T1000 (cell line): ENCODE results near the gene NOC4L.
"Not testable (repeated sequence)": the region's sequence is repeated elsewhere in the genome, so short reads cannot be mapped to it uniquely, and the experiment has no call there.

Source experiments
- DNase-seq: peaks from one replicate; lab custom pipeline; 2025; ENCODE audit warnings: mixed read lengths; lab: John Stamatoyannopoulos, UW

Gene NOC4L

DNA sequence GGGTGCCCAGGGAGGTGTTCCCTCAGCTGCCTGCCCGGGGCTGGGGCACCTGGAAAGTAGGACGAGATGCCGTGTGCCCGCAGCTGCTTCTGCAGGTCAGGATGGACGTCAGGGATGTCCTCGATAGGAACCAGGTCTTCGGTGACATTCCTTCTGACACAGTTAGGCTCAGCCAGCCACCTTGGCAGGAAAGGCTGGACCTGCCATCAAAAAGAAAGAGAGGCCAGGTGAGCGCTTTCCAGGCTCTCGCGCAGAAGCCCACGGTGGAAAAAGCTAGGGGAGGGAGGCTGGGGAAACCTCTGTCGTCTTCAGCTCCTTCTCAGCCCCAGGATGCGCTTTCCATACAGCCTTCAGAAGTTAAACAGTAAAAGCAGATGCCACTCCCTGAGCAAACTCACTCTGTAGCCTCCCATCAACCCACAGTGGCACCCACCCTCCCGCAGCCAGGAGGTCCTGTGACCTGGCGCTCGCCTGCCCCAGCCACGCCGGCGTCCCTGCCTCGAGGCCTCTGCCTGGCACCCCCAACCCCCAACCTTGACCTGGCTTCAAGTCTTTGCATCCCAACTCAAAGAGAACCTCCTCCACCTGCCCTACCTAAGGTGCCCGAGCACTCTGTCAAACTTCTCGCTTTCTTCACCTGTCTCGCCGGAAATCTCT, 1.4 kb upstream of the NOC4L start:
- no peak for DNase-seq

DNA sequence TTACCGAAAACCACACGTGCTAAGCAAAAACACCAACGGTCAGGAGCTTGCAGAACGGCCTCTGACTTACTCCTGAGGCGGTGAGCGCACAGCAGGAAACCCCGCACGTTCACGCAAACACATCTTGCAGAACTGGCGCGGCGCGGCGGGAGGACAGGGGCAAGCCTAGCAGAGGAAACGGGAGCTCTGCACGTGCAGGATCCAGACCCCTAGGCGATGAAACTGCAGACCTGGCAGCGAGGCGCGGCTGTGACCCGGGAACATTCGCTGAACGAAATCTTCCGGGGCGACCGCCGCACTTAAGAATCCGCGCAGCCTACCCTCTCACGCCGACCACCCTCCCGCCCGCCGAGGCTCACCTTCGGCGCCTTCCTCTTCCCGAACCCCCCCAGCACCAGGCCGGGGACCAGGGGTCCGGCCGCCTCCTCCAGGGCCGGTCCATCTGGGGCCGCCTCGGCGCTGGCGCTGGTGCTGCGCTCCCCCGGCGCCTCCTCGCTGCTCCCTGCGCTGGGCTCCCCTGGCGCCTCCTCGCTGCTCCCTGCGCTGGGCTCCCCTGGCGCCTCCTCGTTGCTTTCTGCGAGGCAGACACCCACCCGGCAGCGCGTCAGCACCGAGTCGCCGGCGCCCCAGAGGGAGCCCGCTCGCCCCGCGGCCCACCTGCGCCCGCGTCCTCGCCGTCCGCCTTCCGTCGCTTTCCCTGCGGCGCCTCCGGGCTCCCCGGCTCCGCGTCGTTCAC, 753 bp upstream of the NOC4L start:
- DNase-seq: no peak

DNA sequence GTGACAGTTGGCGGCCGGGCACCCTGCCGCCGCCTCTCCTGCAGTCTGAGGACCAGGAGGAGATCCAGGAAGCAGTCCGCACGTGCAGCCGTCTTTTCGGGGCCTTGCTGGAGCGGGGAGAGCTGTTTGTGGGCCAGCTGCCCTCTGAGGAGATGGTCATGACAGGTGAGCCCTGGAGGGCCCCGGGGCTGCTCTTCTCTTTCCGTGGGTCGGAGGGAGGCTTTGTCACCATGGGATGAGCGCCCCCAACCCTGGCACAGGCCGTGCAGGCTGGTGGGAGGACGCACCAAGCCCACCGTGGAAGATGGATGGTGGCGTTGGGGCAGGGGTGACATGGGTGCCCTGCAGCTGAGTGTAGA, 532 bp downstream of the NOC4L start:
- DNase-seq: no peak

GRCh38 chr12:132145334-132145733, 1.1 kb downstream of the NOC4L start:
- DNase-seq: no peak

GRCh38 chr12:132146098-132146497, 1.8 kb downstream of the NOC4L start:
- no peak for DNase-seq

- no peak for DNase-seq
These were observed 2.6 kb downstream of the NOC4L start for GRCh38 chr12:132146772-132147422.

DNA sequence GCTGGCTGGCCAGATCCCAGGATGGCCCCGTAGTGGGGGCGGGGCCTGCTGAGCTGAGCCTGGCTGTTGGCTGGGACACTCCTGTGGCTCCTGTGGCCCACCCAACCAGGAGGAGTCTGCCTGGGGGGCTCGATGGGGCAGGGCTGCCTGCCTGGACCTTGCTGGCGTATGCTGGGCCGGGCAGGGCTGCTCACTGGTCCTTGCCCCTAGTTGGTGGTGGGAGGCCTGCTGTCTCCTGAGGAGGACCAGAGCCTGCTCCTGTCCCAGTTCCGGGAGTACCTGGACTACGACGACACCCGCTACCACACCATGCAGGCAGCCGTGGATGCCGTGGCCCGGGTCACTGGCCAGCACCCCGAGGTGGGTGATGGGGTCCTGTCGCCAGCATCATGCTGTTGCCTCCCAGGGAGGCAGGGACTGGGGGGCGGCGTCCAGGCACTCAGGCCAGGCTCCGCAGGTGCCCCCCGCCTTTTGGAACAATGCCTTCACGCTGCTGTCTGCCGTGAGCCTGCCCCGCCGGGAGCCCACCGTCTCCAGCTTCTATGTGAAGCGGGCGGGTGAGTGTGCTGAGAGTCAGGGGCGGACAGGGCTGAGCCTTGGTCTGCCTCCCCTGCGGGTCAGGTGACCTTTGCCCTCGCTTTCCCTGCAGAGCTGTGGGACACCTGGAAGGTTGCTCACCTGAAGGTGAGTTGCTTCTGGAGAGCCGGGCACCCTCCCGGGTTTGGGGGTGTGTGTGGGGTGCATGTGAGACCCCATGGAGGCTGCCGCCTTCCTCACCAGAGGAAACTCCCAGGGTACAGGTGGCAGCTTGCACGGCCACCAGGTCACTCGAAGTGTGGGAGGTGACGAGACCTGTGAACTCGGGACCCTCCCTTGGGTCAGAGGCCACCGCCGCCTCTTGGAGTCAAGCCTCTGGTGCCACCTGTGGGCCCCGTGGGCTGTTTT, 3.4 kb downstream of the NOC4L start:
- no peak for DNase-seq

DNA sequence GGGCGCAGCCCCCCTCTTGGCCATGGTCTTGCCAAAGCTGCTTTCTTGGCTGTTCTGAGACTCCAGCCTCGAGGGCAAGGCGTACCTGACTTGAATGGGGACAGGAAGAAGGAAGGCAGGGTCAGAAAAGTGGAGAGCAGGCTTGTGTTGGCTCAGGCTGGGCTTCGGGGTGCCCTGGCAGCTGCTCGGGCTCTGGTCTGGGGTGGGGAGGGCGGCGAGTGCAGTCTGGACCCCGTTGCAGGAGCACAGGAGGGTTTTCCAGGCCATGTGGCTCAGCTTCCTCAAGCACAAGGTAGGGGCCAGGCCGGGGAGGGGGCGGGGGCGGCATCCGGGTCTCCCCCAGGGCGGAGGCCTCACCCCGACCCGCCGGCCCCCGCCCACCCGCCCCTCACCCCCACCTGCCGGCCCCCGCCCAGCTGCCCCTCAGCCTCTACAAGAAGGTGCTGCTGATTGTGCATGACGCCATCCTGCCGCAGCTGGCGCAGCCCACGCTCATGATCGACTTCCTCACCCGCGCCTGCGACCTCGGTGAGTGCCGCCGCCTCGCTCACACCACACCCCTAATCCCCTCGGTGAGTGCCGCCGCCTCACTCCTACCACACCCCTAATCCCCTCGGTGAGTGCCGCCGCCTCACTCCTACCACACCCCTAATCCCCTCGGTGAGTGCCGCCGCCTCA, 4.2 kb downstream of the NOC4L start:
- no peak for DNase-seq

GRCh38 chr12:132149526-132149925, 5.3 kb downstream of the NOC4L start:
- not testable (repeated sequence) for DNase-seq

DNA sequence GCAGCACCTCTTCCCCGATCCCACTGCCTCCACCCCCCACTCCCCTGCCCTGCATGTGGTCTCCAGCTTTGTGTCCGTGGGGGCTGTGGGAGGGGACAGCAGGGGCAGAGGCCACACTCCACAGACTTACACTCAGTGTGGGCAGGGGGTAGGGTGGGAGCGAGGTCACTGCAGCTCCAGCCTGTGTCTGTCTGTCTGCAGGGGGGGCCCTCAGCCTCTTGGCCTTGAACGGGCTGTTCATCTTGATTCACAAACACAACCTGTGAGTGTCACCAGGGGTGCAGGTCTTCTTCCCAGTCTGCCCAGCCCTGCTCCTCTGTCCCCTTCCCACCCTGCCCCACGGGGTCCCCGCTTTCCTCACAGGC, 6.5 kb downstream of the NOC4L start:
- DNase-seq: no peak

DNA sequence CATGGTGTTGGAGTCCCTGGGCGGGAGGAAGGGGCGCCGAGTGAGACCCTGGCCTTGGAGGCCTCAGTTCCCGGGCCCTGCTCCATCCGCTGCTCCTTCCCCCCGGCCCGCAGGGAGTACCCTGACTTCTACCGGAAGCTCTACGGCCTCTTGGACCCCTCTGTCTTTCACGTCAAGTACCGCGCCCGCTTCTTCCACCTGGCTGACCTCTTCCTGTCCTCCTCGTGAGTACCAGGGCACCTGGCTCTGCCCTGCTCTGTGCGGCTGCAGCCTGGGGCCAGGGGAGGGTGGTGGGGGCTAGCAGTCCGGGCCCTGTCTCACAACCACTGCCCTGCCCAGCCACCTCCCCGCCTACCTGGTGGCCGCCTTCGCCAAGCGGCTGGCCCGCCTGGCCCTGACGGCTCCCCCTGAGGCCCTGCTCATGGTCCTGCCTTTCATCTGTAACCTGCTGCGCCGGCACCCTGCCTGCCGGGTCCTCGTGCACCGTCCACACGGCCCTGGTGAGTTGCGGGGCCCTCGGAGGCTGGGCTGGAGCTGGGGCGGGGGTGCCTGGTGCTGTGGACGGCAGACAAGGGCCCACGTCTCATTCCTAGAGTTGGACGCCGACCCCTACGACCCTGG, 7.0 kb downstream of the NOC4L start:
- DNase-seq: no peak

DNA sequence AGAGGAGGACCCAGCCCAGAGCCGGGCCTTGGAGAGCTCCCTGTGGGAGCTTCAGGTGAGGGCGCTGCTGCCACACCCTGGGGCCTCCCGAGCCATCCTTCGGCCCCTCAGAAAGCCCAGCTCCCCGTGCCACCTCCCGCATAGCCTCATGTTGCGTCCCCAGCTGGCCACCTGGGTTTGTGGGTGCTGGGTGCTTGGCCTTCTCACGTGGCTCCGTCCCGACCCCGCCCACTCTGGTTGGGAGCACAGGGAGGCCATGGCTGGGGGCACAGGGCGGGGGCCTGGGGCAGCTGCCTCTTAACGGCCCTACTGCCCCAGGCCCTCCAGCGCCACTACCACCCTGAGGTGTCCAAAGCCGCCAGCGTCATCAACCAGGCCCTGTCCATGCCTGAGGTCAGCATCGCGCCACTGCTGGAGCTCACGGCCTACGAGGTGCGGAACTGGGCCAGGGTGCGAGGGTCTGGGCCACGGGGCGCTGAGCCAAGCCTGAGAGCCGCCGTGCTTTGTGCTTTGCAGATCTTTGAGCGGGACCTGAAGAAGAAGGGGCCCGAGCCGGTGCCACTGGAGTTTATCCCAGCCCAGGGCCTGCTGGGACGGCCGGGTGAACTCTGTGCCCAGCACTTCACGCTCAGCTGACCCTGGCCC, 7.6 kb downstream of the NOC4L start:
- no peak for DNase-seq

- no peak for DNase-seq
These were observed 8.2 kb downstream of the NOC4L start for GRCh38 chr12:132152411-132152821.

DNA sequence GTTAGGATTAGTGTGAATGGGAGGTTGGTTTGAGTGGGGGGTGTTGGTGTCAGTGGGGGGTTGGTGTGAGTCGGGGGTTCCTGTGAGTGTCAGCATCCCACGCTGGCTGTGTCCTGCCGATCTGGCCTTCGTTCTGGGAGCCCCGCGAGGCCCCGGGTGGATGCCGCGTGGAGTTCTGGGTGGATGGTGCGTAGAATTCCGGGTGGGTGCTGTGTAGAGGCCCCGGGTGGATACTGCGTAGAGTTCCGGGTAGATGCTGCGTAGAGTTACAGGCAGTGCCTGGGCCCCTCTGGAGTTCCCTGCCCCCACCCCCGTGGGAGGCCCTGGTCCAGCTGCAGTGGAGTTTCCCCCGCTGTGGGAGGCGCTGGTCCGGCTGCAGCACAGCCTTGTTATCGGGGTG, 8.7 kb downstream of the NOC4L start:
- no peak for DNase-seq

- DNase-seq: peak; percentile 20
These were observed 9.5 kb downstream of the NOC4L start for GRCh38 chr12:132153501-132154340.

GRCh38 chr12:132154341-132154761, 10.1 kb downstream of the NOC4L start:
- DNase-seq: no peak

DNA sequence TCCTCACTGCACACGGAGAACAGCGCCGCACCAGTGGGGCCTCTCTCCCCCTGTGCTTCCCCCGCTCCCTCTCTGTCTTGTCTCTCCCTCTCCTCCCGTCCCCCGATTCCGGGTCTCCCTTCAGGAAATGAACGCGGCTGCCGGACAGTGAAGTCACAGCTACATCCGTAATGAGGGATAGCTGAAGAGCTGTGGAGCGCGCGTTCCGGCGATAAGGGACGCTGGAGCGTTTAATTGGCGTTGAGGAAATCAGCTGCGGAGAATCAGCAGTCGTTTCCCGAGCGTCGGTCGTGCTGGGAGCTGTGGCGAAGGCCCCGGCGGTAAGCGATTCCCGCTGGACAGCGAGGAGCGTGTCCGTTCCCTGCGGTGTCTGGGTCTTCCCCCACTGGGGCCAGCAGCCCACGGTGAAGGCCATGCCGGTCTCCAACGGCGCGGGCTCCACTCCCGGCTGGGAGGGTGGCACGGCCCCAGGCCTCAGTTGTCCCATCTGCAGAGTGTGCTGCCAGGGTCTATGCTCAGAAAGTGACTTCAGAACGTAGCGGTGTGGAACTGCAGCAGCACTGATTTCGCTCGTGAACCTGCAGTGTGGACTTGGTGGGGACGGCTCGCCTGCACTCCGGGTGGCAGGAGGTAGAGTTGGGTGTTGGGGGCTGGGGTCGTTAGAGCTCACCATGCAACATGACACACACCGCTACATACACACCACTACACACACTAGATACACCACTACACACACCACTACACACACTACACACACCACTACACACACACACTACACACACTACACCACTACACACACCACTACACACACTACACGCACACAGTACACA, 10.9 kb downstream of the NOC4L start:
- no peak for DNase-seq

DNA sequence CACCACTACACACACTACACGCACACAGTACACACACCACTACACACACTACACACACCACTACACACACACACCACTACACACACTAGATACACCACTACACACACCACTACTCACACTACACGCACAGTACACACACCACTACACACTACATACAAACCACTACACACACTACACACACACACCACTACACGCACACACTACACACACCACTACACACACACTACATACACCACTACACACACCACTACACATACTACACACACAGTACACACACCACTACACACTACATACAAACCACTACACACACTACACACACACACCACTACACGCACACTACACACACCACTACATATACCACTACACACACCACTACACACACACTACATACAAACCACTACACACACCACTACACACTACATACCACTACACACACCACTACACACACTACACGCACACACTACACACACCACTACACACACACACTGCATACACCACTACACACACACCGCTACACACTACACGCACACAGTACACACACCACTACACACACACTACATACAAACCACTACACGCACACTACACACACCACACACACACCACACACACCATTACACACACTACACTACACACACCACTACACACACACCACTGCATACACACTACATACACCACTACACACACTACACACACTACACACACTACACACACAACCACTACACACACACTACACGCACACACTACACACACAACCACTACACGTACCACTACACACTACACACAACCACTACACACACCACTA, 11.7 kb downstream of the NOC4L start:
- DNase-seq: no peak
